Brain pericyte (primary cell): ENCODE data around the gene CHRNB4.

Experiments used
- DNase-seq: peaks from one replicate; pipeline ENCODE4 v3.0.0-alpha.2; 2012; ENCODE audit warnings: low read depth, low spot score

CHRNB4 gene

GRCh38 chr15:78671626-78672211 lies 30.7 kb upstream of the CHRNB4 start:
- no peak for DNase-seq

GRCh38 chr15:78668987-78669386 lies 28.0 kb upstream of the CHRNB4 start:
- no peak for DNase-seq

GRCh38 chr15:78667578-78668236 lies 26.7 kb upstream of the CHRNB4 start:
- no peak for DNase-seq

- DNase-seq, result no peak
Observed at GRCh38 chr15:78666010-78666409, 25.0 kb upstream of the CHRNB4 start.

GRCh38 chr15:78663703-78664102 lies 22.7 kb upstream of the CHRNB4 start:
- DNase-seq, result no peak

GRCh38 chr15:78662028-78662427 lies 21.0 kb upstream of the CHRNB4 start:
- DNase-seq, result no peak

- no peak for DNase-seq
Observed at GRCh38 chr15:78661001-78661400, 20.0 kb upstream of the CHRNB4 start.

- DNase-seq, result no peak
Observed at GRCh38 chr15:78660584-78660983, 19.6 kb upstream of the CHRNB4 start.

- no peak for DNase-seq
Observed at GRCh38 chr15:78658823-78659222, 17.8 kb upstream of the CHRNB4 start.

GRCh38 chr15:78654272-78654671 lies 13.3 kb upstream of the CHRNB4 start:
- no peak for DNase-seq

- no peak for DNase-seq
Observed at GRCh38 chr15:78651930-78652615, 11.1 kb upstream of the CHRNB4 start.

- no peak for DNase-seq
Observed at GRCh38 chr15:78651007-78651406, 10.0 kb upstream of the CHRNB4 start.

GRCh38 chr15:78650022-78650421 lies 9.0 kb upstream of the CHRNB4 start:
- no peak for DNase-seq

- no peak for DNase-seq
Observed at GRCh38 chr15:78645009-78645408, 4.0 kb upstream of the CHRNB4 start.

- DNase-seq, result no peak
Observed at GRCh38 chr15:78642331-78642730, 1.3 kb upstream of the CHRNB4 start.

GRCh38 chr15:78641749-78642275 lies 802 bp upstream of the CHRNB4 start:
- DNase-seq, result no peak

GRCh38 chr15:78640527-78641101 lies 396 bp downstream of the CHRNB4 start:
- no peak for DNase-seq

- DNase-seq, result no peak
Observed at GRCh38 chr15:78638658-78639314, 2.2 kb downstream of the CHRNB4 start.

- no peak for DNase-seq
Observed at GRCh38 chr15:78637776-78638435, 3.1 kb downstream of the CHRNB4 start.

GRCh38 chr15:78636378-78636859 lies 4.6 kb downstream of the CHRNB4 start:
- DNase-seq, result no peak

GRCh38 chr15:78635346-78635745 lies 5.7 kb downstream of the CHRNB4 start:
- no peak for DNase-seq
